KMS-11 (cell line): Measurements from ENCODE around the gene GNAO1.

Source experiments
- H2AFZ ChIP-seq: fragments of 200-600 bp; sonication (generic); 2 replicates; pipeline ENCODE4 v1.6.1; 2016; ENCODE audit warnings: antibody characterized with exemption, mixed run types, low read depth
- H3K27ac ChIP-seq: fragments of 200-600 bp; sonication (generic); 2 replicates; pipeline ENCODE4 v1.6.1; 2016; ENCODE audit warnings: mild to moderate bottlenecking, mixed run types
- H3K27me3 ChIP-seq: fragments of 200-600 bp; sonication (generic); 2 replicates; pipeline ENCODE4 v1.6.1; 2017; ENCODE audit warnings: mild to moderate bottlenecking, low read depth, mixed run types, moderate library complexity; ENCODE audit not compliant: insufficient read depth
- H3K36me3 ChIP-seq: fragments of 200-600 bp; sonication (generic); 2 replicates; pipeline ENCODE4 v1.6.1; 2017; ENCODE audit warnings: mild to moderate bottlenecking, mixed run types; ENCODE audit not compliant: insufficient read depth
- H3K4me1 ChIP-seq: fragments of 200-600 bp; sonication (generic); 2 replicates; pipeline ENCODE4 v1.6.1; 2016; ENCODE audit warnings: mild to moderate bottlenecking, low read depth, mixed run types; ENCODE audit not compliant: poor library complexity, severe bottlenecking
- H3K4me2 ChIP-seq: fragments of 200-600 bp; sonication (generic); 2 replicates; pipeline ENCODE4 v1.7.0; 2016; ENCODE audit warnings: mild to moderate bottlenecking, mixed run types
- H3K4me3 ChIP-seq: fragments of 200-600 bp; sonication (generic); IDR thresholded peaks from 2 replicates; pipeline ENCODE4 v1.6.1; 2017; ENCODE audit warnings: low read depth, low read length, mixed read lengths; ENCODE audit not compliant: insufficient read depth
- H3K79me2 ChIP-seq: fragments of 200-600 bp; sonication (generic); 2 replicates; pipeline ENCODE4 v1.6.1; 2016; ENCODE audit warnings: low read depth, mixed run types; ENCODE audit not compliant: insufficient read depth
- H3K9ac ChIP-seq: fragments of 200-600 bp; sonication (generic); 2 replicates; pipeline ENCODE4 v1.6.1; 2016; ENCODE audit warnings: mild to moderate bottlenecking, mixed run types
- H4K20me1 ChIP-seq: fragments of 200-600 bp; sonication (generic); 2 replicates; pipeline ENCODE4 v1.6.1; 2016; ENCODE audit warnings: mild to moderate bottlenecking, mixed run types; ENCODE audit not compliant: insufficient read depth
- TF ChIP-seq, protein P1 (sequence below): fragments of 200-600 bp; sonication (generic); conservative IDR thresholded peaks from 2 replicates; pipeline ENCODE4 v1.6.1; 2017; ENCODE audit warnings: low read depth, mild to moderate bottlenecking, antibody characterized with exemption, low read length, moderate library complexity, mixed read lengths

Gene GNAO1

DNA sequence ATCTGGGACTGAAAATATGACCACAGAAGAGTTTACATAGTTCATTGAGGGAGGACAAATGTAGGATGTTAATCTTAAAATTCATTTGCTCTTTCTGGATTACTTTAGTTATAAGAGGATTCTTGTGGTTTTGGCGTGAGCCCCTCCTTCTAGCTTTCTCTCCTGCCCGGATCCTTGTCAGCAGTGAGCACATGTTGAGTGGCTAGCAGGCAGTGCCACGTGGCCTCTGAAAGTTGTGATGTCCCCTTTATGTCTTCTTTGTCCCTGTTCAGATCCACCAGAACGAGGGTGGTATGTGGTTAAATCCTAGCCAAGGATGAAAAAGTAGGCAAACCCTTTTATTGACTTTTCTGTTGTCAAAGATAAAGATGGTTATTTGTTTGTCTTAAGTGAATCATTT lies 83.8 kb downstream of the GNAO1 start:
- Histone ChIP-seq H4K20me1 (no peaks in the 10 kb centered on the region), H3K27ac (no peak overlapping the region), H3K36me3 (no peaks in the 10 kb centered on the region), H3K4me2 (no peak overlapping the region), H3K27me3 (no peaks in the 10 kb centered on the region), H3K4me1 (no peaks in the 10 kb centered on the region), H3K9ac (no peak overlapping the region), H2AFZ (no peak overlapping the region), H3K79me2 (no peaks in the 10 kb centered on the region), H3K4me3 (no peak overlapping the region)
- TF ChIP-seq, protein P1, sequence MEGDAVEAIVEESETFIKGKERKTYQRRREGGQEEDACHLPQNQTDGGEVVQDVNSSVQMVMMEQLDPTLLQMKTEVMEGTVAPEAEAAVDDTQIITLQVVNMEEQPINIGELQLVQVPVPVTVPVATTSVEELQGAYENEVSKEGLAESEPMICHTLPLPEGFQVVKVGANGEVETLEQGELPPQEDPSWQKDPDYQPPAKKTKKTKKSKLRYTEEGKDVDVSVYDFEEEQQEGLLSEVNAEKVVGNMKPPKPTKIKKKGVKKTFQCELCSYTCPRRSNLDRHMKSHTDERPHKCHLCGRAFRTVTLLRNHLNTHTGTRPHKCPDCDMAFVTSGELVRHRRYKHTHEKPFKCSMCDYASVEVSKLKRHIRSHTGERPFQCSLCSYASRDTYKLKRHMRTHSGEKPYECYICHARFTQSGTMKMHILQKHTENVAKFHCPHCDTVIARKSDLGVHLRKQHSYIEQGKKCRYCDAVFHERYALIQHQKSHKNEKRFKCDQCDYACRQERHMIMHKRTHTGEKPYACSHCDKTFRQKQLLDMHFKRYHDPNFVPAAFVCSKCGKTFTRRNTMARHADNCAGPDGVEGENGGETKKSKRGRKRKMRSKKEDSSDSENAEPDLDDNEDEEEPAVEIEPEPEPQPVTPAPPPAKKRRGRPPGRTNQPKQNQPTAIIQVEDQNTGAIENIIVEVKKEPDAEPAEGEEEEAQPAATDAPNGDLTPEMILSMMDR, result no peak

DNA sequence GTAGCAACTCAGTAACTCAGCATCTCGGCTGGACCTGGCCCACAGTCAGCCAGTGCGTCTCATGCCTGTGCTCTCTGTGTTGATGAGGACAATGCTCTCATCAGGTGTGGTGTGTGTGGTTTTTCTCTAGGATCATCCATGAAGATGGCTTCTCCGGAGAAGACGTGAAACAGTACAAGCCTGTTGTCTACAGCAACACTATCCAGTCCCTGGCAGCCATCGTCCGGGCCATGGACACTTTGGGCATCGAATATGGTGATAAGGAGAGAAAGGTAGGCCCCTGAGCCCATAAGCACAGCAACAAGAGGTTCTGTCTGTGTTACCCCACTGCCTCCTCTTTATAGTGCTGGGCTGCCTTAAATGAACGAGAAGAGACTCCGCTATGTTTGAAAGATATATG lies 84.5 kb downstream of the GNAO1 start:
- Histone ChIP-seq H3K4me2 (no peak overlapping the region), H4K20me1 (no peaks in the 10 kb centered on the region), H3K27ac (no peak overlapping the region), H2AFZ (no peak overlapping the region), H3K9ac (no peak overlapping the region), H3K36me3 (no peaks in the 10 kb centered on the region), H3K27me3 (no peaks in the 10 kb centered on the region), H3K4me1 (no peaks in the 10 kb centered on the region), H3K4me3 (no peak overlapping the region), H3K79me2 (no peaks in the 10 kb centered on the region)
- TF ChIP-seq, protein P1, result no peak

DNA sequence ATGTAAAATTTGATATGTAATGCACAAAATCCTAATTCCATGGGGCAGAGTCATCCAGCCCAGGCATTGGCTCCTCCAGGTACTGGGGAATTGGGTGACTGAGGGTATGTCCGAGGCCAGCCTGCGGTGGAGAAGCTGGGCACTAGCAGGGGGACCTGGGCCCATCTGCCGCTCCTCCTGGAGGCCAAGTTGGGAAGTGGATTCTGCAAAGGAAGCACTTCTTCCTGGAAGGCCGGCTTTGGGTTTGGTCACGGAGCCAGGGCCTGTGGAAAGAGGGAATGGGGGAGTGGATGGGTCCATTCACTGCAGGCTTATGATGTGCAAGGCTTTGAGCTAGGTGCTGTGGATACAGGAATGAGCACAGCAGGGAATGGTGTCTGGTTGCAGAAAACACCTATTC lies 85.8 kb downstream of the GNAO1 start:
- H3K4me3 ChIP-seq, result no peak overlapping the region
- H3K4me2 ChIP-seq, result no peak overlapping the region
- no peak overlapping the region for H3K9ac ChIP-seq
- H3K79me2 ChIP-seq, result no peaks in the 10 kb centered on the region
- TF ChIP-seq, protein P1, result no peak
- H3K27me3 ChIP-seq, result no peaks in the 10 kb centered on the region
- no peaks in the 10 kb centered on the region for H3K36me3 ChIP-seq
- H4K20me1 ChIP-seq, result no peaks in the 10 kb centered on the region
- H2AFZ ChIP-seq, result no peak overlapping the region
- no peaks in the 10 kb centered on the region for H3K4me1 ChIP-seq
- H3K27ac ChIP-seq, result no peak overlapping the region

DNA sequence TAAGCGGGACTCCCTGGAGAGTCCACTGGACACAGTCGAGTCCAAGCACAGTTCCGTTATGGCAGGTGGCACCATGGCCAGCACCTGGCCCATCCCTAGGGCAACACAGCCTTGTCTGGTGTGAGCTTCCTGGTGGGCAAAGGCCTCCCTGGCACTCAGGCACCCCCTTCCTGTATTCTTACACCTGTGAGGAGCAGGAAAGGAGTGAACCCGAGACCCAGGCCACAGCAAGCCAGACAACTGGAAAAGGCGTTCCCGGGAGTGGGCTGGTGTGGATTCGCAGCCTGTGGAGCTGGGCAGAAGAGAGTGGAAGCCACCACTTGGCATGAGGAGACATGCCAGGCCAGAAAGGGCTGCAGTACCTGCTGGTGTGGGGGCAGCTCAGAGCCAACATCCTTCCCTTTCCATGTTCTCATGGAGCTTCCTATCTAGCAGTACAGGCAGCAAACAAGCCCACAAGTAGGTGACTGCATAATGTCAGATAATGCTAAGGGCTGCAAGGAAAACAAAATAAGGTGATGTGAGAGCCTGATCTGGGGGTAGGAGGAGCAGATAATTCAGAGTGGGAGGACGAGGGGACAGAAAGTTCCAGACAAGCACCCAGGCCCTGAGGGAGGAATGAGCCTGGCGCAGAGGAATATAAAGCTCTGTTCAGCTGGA lies 87.0 kb downstream of the GNAO1 start:
- H3K4me2 ChIP-seq, result no peak overlapping the region
- TF ChIP-seq, protein P1, result no peak
- no peak overlapping the region for H3K9ac ChIP-seq
- H3K27ac ChIP-seq, result no peak overlapping the region
- H3K4me3 ChIP-seq, result no peak overlapping the region
- H3K27me3 ChIP-seq, result no peaks in the 10 kb centered on the region
- no peaks in the 10 kb centered on the region for H3K4me1 ChIP-seq
- no peaks in the 10 kb centered on the region for H3K36me3 ChIP-seq
- no peaks in the 10 kb centered on the region for H4K20me1 ChIP-seq
- no peak overlapping the region for H2AFZ ChIP-seq
- H3K79me2 ChIP-seq, result no peaks in the 10 kb centered on the region
